ENCODE results near the gene DAZAP1.

Gene DAZAP1

DNA sequence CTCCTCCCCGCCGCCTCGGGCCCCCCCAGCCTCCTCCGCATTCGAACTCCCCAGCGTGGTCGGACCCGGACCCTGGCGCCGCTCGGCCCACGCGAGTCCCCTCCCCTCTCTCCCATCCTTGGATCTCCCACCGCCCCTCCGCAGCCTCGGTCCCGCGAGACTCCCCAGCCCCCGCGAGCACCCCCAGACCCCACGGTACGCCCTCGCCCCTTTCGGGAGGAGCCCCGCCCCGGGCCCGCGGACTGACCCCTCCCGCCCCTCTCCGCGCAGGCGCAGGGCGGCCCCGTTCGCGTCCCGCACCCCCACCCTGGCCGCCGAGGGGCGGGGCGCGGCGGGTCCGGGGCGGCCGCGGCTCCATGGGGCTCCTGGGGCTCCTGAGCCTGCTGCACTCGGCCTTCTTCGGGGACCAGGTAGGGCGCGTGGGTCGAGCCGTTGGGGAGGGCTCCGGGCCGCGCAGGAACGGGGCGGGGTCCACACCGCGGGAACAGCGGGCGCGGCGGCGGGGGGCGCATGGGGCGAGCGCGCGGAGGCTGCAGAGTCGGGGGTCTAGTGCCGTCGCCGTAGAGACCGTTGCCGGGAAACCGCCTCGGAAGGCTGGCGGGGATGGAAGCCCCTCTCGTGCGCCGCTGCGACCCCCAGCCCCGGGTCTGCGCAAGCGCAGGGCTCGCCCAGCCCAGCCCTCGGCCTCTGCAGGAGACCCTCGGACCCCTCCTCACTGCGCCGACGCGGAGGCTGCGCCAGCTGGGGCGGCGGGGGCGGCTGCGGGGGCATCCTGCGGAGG lies 38.7 kb downstream of the DAZAP1 start:
- no peak for DNase-seq

DNA sequence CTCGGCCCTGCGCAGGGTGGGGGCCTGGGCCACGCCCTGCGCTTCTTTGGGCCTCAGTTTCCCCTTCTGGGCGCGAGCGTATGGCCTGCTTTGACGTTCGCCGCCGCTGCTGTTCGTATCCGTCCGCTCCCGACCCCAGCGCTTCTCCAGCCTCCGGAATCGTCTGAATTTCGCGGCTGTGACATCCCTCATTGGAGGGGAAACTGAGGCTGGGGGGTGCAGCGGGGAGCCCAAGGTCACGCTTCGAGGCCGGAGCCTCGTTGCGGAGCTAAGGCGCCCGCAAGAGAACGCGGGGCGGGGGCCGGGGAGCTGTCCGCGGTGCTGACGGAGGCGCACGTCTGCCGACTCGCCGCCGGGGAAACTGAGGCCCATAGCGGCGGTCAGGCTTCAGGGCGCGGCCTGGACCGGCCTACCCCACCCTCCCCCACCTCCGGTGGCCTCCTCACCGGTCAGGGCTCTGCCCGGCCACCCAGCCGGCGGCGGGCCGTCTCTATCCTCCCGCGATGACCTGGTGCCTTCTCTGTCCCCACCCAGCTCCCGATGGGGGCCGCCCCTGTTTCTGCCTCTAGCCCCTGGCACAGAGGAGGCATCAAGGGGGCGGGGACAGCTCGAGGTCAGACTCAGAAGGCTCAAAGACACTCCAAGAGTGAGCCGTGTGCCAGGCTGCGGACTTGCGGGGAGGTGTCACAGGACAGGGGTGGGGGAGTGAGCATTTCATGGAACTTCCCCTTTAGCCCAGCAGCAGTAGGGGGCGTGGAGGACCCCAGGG lies 39.5 kb downstream of the DAZAP1 start:
- no peak for DNase-seq

DNA sequence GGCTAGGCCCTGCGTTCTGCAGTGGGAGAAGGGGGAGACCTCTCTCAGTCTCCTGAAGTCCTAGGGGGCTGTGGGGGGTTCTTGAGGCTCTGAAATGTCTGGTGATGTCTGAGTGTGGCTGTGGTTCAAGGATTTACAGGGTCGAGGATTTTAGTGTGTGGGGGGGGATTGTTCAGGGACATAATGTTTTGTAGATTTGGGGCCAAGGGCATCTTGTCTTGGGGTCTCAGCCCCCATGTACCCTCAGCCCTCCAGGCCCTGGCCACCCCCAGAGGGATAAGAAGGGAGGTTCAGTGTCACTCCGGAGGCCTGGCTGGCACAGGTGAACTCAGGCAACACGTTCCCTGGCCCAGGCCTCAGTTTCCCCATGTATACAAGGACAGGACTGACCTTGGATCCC lies 40.1 kb downstream of the DAZAP1 start:
- no peak for DNase-seq

DNA sequence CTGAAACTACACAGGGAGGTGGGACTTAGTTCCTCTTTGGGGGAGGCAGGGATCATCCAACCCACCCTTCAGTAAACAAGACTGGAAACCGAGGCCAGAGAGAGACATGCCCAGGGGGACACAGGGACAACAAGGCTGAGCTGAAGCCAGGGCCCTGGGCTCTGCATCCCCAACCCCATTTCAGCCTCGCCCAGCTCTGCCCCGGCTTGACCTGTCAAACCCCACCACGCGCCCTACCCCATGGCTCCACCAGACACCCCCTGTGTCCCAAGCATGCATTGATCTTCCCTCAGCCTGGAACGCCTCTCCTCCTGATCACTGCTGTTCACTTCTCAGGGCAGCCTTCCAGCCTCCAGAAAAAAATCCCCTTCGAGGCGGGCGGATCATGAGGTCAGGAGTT lies 40.6 kb downstream of the DAZAP1 start:
- DNase-seq = no peak

DNA sequence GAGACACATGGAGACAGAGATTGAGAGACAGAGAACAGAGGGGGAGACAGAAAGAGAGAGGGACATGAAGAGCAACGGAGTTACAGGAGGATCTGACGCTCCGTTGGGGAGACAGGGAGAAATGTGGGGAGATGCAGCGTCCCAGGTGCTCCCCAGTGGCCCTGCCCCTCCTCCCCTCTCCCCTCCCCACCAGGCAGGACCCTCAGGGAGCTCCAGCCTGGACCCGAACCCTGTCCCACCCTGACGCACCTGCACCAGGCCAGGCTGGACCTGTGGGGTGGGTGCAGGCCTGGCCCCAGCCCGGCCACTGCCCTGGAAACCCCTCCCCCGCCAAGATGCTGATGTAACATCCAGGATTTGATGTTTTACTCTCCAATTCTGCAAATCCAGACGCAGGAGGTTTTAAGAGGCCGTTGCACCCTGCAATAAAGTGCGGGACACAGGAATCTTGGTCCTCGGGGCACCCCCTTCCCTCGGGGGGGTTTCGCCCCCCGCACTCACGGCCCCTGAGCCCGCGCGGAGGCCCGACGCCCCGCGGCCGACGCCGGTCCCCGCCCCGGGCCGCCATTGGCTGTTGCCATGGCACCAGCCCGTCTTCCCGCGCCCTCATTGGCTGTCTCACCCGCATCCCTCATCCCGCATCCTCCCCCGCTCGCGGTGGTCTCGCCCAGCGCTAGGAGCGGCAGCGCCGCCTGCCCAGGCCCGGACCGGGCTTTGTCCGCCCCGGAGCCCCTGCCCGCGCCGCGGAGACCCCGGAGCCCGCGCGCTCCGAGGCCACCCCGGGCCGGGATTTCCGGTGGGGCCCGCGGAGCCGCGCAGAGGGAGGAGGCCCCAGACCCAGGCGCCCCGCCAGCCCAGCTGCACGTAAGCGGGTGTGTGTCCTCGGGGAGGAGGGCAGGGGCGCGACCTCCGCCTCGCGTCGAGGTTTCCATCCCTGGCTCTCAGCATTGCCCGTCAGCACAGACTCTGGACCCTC lies 42.4 kb downstream of the DAZAP1 start, which contains the start of gene APC2:
APC2 (plus strand) TSS at position 655 of the 976 bp plus-strand sequence. CDS start 2,881 bp downstream, outside the sequence.
- peak; percentile 53 for DNase-seq

DNA sequence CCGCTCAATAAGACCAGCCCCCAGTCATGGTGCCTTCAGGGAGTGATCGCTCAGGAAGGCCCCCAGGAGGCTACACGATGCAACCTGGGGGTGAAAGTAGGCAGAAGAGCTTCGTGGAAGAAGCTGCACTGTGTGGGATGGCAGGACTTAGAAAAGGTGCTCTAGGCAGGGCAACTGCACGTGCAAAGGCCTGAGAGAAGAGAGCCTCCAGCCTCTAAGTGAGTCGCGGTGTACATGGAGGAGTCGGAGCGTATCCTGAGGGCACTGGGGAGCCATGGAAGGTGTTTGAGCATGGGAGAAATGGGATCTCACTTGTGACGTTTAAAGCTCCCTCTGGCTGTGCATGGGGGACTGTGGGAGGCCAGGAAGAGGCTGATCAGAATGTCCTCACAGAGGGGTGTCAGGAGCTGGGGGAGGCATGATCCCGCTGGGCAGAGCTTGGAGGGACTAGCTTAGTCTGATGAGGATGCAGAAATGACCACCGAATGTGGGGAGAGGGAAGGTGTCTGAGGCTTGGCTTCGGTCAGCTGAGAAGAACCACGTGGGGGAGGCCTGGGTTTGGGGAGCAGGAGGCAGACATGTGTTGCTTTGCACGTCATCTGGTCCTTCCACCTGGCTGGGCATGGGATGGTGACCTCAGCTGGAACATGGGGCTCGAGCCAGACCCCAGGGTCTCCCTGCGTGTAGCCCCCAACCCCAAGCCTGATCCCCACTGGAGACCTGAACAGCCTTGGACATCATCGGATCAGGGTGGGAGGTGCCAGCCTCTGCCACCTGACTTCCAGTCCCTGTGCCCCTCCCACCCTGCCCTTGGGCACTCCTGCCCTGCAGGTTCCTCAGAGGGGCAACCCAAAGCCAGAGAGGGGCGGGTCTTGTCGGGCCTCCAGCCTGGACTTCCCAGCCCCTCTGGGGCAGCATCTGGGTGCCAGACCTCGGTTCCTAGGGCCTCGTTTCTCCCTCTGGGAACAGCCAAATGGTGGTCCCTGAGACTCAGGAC lies 43.6 kb downstream of the DAZAP1 start:
- no peak for DNase-seq

DNA sequence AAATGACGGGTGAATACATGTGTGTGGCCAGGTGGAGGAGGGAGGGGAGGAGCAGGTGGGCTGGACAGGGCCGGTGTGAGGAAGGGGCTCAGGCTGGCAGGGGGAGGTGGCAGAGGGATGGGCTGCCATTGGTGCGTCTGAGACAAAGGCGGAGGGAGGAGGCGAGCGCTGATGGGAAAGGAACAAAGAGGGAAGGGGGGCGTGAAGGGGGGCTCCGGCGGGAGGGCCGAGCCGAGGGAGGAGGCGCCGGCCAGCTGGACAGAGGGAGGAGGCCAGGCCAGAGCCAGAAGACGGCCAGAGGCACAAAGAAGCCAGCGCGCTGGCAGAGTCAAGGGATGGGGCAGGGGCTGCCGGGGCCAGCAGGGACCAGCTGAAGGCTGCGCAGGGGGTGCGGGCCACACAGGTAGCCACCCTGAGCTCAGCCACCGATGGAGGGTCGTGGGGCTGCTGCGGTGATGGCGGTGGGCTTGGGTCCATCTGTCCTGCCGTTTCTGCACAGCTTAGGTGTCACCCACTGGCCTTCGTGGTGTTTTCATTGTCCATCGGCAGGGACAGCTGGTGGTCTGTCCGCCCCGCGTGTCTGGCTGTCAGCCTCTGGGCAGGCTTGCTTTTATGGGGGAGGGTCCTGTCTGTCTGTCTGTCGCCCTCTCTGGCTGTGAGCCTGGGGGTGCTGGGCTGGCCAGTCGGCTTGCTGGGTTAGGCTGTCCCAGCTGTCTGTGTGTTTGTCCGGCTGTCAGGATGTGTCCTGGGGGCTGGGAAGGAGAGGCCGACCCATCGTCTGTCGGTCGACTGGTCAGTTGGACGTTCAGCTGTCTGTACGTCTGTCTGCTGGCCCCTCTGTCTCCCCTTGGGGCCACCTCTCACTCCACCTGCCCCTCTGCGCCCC lies 44.8 kb downstream of the DAZAP1 start:
- DNase-seq = no peak

DNA sequence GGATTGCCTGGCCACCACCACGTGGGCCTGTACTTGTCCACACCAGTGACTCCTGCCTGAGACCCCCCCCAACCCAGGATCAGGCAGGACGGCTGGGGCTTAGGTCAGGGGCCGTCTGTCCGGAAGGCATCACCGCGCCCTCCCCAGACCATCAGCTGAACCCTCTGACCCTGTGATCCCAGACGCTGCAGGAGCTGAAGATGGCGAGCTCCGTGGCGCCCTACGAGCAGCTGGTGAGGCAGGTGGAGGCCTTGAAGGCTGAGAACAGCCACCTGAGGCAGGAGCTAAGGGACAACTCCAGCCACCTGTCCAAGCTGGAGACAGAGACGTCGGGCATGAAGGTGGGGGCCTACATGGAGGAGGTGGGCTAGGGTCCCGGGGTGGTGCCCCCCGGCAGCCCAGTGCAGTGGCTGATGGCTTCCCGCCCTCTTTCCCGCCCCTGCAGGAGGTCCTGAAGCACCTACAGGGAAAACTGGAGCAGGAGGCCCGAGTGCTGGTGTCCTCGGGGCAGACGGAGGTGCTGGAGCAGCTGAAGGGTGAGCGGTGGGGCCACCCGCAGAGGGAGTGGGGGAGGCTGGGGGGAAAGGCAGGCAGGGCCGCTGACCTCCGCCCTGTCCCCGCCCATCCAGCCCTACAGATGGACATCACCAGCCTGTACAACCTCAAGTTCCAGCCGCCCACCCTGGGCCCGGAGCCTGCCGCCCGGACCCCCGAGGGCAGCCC lies 45.6 kb downstream of the DAZAP1 start:
- DNase-seq = no peak

DNA sequence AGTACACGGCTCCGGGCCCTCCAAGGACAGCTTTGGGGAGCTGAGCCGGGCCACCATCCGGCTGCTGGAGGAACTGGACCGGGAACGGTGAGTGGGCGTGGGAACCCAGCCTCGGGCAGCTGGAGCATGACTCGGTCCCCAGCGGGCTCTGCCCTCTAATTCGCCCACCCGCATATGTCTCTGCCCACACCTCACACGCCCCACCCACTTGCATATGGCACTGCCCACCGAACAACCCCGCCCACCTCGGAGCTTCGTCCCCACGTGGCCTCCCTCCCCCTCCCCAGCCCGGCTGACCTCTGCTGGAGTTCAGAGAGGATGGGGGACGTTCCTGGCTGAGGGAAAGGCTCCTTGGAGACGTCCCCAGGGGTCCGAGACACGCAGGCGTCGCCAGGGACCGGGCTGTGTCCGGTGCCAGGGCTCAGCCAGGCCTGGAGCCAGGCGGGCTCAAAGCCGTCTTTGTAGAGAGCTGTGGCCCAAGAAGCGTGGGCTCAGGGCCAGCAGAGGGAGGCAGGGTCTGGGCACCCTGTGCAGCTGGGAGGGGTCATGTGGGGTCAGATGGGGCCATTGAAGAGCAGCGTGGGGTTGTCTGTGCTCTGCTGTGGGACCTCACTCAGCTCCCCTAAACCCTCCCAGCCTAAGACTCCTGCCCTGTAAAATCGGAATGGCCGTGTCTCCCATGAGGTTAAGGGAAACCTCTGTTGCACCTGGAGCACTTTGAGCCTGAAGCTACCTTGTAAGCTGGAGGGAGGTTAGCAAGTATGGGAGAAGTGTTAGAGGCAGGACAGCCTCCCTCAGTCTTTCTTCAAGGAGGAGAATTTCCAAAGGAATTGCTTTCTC lies 46.4 kb downstream of the DAZAP1 start:
- DNase-seq = no peak

DNA sequence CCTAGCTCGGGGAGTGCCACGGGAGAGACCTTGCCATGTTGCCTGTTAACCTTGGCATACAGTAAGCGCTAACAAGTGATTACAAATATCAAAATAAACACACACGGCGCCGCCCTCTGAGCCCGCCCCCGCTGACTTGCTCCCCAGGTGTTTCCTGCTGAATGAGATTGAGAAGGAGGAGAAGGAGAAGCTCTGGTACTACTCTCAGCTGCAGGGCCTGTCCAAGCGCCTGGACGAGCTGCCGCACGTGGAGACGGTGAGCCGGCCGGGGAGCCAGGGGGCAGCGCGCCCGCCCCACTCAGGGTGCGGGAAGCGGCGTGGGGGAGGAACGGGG lies 47.6 kb downstream of the DAZAP1 start:
- DNase-seq = no peak

DNA sequence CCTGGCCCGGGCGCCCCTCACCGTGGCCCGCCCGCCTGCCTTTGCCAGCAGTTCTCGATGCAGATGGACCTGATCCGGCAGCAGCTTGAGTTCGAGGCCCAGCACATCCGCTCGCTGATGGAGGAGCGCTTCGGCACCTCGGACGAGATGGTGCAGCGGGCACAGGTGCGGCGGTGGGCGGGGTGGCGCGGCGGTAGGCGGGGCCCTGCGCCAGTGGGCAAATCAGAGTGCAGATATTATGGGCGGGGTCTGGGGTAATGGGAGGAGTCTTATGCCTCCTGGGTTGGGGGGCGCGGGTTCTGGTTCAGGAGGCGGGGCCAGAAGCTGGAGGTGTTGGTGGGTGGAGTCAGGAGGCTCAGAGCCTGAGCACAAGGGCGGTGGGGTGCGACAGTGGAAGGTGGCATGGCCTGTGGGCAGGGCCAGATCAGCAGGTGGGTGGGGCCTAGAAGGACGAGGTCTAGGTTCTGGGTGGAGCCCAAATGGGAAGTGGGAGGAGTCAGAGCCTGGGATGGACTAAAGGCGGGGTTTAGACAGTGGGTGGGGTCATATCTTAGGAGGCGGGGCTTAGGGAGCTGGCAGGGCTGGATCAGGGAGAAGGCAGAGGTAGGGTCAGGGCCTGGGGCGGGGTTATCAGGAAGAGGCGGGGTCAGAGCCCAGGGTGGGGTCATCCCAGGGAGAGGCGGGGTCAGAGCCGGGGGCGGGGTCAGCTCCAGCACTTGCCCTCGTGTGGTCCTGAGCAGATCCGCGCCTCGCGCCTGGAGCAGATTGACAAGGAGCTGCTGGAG lies 48.1 kb downstream of the DAZAP1 start:
- DNase-seq = no peak

DNA sequence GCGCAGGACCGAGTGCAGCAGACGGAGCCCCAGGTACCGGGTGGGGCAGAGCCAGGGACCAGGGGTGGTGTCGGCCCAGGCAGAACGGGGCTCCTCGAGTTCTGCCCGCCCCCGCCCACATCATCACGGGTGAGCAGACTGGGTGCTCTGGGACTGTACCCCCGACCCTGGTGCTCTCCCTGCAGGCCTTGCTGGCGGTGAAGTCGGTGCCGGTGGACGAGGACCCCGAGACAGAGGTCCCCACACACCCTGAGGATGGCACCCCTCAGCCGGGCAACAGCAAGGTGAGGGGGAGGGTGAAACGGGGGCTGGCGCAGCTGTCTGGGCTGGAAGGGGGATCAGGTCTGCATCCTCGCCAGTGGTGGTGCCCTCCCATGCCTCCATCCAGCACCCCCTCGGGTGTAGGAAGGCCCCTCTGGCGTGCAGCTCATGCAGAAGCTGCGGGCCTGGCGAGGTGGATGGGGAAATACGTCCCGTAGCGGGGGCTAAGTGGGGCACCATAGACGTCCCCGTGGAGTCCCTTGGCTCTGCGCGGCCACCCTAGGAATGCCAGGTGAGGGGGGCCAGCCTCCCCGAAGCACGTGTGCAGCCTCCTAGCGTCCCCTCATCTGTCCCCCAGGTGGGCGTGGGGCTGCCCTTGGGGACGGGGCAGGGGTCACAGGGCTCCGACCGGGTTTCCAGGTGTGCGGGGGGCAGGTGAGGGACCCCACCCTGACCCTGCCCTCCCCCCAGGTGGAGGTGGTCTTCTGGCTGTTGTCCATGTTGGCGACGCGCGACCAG lies 48.9 kb downstream of the DAZAP1 start:
- DNase-seq = no peak

DNA sequence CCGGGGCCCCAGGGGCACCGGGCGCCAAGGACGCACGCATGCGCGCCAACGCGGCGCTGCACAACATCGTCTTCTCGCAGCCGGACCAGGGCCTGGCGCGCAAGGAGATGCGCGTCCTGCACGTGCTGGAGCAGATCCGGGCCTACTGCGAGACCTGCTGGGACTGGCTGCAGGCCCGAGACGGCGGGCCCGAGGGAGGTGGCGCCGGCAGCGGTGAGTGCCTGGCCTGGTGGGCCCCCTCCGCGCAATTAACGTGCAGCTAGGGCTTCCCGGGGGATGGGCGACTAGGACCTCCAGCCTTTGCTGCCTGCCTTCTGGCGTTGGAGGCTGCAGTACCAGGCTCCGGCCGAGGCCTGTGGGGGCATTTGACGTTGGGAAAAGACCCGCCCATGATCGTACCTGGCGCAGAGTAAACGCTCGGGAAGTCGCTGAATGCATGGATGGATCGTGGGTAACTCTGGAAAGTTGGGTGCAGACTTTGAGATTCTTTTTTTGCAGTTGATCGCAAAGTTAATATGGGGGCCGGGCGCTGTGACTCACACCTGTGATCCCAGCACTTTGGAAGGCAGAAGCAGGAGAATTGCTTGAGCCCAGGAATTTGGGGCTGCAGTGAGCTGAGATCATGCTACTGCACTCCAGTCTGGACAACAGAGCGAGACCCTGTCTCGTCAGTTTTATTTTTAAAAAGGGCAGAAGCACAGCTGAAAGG lies 49.8 kb downstream of the DAZAP1 start:
- peak; percentile 46 for DNase-seq

DNA sequence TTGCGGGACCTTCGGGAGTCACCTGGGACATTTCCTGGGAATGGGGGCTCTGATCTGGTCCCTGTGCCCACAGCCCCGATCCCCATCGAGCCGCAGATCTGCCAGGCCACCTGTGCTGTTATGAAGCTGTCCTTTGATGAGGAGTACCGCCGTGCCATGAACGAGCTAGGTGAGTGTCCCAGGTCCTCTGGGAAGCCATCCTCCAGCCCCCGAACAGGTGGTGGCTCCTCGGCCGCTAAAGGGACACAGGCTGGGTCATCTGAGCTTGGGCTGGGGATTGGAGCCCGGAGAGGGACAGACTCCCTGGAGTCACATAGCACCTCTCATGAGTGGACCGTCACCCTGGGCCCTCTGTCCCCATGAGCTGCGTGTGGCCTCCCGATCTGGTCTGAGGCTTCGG lies 50.5 kb downstream of the DAZAP1 start:
- no peak for DNase-seq

DNA sequence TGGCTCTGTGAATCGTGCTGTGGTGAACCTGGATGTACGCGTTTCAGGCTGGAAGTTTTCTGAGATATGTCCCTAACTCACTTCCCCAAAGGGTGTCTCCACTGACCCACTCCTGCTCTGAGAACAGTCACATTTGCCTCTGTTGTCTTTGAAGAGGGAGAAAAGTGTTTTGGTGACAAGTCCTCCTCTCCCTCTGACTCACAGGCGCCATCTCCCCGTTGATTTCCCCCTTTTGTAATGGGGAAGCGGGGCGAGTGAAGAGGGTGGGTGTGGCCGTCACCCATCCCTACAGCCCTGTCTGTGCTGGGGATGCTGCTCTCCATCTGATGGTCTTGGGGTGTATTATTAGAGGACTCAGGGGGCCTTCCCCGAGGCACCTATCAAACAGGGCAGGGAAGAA lies 52.1 kb downstream of the DAZAP1 start:
- DNase-seq = no peak
